GM19239 (cell line): ENCODE measurements around the gene ZBTB43.

ENCODE experiments used
- DNase-seq: peaks from one replicate; pipeline ENCODE4 v3.0.0; 2011; ENCODE audit warnings: low spot score; ENCODE audit not compliant: insufficient read length
- FAIRE-seq: peaks from 2 replicates; lab custom pipeline; 2011; peaks lifted over from hg19 to GRCh38; lab: Jason Lieb, UNC

Gene ZBTB43

DNA sequence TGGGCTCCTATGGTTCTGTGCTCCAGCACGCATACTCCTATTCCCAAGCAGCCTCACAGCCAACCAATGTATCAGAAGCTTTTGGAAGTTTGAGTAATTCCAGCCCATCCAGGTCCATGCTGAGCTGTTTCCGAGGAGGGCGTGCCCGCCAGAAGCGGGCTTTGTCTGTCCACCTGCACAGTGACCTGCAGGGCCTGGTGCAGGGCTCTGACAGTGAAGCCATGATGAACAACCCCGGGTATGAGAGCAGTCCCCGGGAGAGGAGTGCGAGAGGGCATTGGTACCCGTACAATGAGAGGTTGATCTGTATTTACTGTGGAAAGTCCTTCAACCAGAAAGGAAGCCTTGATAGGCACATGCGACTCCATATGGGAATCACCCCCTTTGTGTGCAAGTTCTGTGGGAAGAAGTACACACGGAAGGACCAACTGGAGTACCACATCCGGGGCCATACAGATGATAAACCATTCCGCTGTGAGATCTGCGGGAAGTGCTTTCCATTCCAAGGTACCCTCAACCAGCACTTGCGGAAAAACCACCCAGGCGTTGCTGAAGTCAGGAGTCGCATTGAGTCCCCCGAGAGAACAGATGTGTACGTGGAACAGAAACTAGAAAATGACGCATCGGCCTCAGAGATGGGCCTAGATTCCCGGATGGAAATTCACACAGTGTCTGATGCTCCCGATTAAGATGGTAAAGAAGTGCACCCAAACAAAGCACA lies 75.5 kb downstream of the ZBTB43 start:
- no peak for DNase-seq
- no peak for FAIRE-seq

DNA sequence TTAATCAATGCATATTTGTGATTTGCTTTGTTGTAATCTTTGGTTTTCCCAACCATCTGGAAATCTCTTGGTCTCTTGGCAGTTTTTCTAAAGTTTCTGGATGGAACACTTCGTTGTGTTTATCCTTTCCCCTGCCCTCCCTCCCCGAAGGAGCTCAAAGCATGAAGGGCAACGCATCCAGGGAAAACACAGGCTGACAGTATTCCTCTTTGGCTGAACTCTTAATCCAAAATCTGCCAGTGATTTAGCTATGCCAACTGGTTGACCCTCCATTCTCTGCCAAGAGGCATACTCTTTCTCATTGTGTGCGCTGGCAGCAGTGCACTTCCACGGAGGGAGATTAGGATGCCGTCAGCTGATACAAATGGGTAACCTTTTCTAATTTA lies 76.1 kb downstream of the ZBTB43 start:
- DNase-seq, result no peak
- no peak for FAIRE-seq

DNA sequence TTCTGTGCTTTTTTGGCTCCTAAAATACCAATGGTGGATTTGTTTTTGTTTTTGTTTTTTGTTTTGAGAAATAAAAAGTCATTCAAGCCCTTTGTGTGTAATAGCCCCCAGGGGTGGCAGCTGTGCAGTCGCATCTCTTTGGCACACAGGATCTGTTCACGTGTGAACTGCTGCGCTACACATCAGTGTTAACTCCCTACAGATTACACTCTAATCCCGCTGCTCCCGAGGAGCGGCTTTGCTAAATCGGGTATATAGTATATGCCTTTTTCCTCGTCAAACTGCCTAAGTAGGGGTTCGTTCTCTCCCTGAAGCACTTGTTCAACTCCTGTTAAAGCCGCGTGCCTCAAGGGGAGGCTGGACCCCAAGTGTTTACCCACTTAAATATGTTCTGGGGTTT lies 77.9 kb downstream of the ZBTB43 start:
- DNase-seq (no peak), FAIRE-seq (no peak)

DNA sequence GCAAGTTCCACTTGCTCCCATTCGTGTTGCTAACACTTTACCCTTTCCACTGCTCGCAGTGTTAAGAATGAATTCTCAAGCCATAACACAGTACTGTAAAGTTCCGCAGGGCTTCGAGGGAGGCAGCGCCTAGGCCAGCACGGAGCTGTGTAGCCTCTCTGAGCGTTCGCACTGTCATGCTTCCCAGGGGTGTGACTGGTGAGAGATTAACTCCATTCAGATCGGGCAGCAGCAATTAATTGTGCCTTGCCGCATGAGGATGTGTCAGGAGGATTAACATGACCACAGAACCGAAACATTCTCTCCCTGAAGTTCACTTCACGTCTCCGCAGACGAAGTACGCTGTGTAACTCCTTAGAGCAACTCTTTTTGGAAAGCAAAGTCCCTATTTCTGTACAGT lies 78.8 kb downstream of the ZBTB43 start:
- FAIRE-seq (no peak), DNase-seq (no peak)

- FAIRE-seq (no peak), DNase-seq (no peak)
Observed at GRCh38 chr9:126885131-126885641, 80.3 kb downstream of the ZBTB43 start.

DNA sequence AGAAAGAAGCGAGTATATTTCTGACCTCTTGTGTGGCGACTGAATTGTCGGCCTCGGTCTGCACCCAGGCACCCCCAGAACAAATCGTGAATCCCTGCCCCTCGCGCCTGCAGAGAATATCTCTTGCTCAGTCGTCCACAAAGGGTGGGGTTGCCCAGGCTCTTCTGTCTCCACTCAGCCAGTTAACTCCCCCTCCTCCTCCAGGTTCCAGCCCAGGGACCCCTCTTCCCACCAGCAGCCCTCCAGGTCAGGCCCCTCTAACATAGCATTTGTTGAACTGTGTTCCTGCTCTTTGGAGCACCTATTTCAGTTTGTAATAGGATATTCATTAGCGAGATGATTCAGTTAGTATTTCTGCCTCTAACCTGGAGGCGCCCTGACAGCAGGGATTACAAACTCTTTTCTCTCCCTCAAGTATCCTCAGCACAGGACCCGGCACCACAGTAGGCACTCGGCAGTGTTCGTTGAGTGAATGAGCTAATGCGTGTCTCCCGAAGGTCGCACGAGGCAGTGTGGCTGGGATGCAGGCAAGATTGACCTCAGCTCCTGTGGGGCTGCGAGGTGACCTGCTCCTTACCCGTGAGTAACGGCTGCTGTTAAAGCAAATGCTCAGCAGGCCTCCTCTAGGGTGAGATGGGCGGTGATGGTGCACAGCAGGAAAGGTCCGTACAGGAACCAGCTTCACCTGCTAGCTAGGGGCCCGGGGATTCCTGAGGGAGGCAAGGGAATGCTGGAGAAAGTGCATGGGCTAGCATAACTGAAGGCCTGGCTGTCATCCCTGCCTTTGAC lies 81.4 kb downstream of the ZBTB43 start:
- DNase-seq, result no peak
- no peak for FAIRE-seq

- FAIRE-seq, result no peak
- DNase-seq, result no peak
Observed at GRCh38 chr9:126886897-126887296, 82.1 kb downstream of the ZBTB43 start.
